Mesothelial cell of epicardium (in vitro differentiated cells): ENCODE measurements around the gene FNDC7. TPM values are rescaled to one million over a fixed set of nuclear protein-coding genes. Genes with fewer than 3 reads are reported as not detected.

ENCODE experiments used
- DNase-seq, 2 experiments: peaks; one replicate each; pipeline ENCODE4 v3.0.0; 2021; ENCODE audit warnings: low spot score in 2 of 2; ENCODE audit not compliant: unreplicated experiment in 2 of 2
- H3K27ac Mint-ChIP-seq: 2 replicates; pipeline ENCODE4 v1.8.0; 2021; ENCODE audit warnings: mixed read lengths
- H3K27me3 Mint-ChIP-seq: 2 replicates; pipeline ENCODE4 v1.8.0; 2021; ENCODE audit warnings: low read depth, mixed read lengths
- H3K36me3 Mint-ChIP-seq: 2 replicates; pipeline ENCODE4 v1.8.0; 2021; ENCODE audit warnings: mixed read lengths
- H3K4me1 Mint-ChIP-seq: 2 replicates; pipeline ENCODE4 v1.8.0; 2021; ENCODE audit warnings: mixed read lengths
- H3K4me3 Mint-ChIP-seq: 2 replicates; pipeline ENCODE4 v1.8.0; 2021; ENCODE audit warnings: mild to moderate bottlenecking, moderate library complexity, mixed read lengths
- H3K9me3 Mint-ChIP-seq: 2 replicates; pipeline ENCODE4 v1.8.0; 2021; ENCODE audit warnings: mixed read lengths
- total RNA-seq: library from RNA; stranded (reverse); gene quantifications from 3 replicates; pipeline ENCODE4 v1.2.1, GENCODE V29; 2021
- TF ChIP-seq, protein P1 (sequence below): fragments of 200-600 bp; sonication (generic); IDR thresholded peaks from one replicate; pipeline ENCODE4 v1.5.0; 2021; ENCODE audit warnings: antibody characterized with exemption; ENCODE audit not compliant: unreplicated experiment

FNDC7 gene
- total RNA-seq, 1 donor from 2014 or later, result 0.13 TPM

DNA sequence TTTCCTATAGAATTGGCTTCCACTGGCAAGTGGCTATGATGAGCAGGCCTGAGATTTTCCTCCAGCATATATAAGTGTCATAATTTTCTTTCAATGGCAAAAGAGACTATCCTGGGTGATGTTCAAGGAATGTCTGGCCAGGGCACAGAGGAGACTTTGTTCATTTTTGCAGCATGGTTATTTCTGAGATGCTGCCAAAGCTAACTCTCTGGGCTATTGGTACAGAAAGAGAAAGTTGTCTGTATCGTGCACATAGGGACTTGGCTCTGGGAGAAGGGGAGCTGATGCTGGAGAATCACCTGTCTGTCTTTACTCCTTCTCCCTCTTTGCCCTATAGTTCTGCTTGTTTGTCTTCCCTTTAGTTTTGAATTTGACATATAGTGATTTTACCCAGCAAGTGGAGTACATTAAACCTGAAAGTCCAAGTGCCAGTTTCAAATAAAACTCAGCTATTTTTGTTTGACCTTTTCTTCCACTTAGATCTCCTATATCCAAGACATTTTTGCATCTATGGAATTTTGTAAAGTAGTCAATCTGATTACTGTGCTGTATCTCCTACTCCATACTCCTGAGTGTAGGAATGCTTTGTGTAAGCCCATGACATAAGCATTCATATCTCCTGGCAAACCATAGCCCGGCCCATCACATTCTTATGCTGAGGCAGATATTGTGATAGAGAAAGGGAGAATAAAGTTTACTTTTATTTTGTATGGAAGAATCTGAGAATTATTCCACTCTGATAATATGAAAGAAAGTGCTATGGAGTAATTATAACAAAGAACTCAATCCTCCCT lies 3.9 kb downstream of the FNDC7 start:
- Mint-ChIP-seq H3K27ac (no peak overlapping the region), H3K4me3 (no peak overlapping the region), H3K27me3 (peaks cover 11% of the 10 kb centered on the region), H3K4me1 (no peaks in the 10 kb centered on the region), H3K36me3 (no peaks in the 10 kb centered on the region), H3K9me3 (no peaks in the 10 kb centered on the region)
- no peak for DNase-seq
- TF ChIP-seq, protein P1, sequence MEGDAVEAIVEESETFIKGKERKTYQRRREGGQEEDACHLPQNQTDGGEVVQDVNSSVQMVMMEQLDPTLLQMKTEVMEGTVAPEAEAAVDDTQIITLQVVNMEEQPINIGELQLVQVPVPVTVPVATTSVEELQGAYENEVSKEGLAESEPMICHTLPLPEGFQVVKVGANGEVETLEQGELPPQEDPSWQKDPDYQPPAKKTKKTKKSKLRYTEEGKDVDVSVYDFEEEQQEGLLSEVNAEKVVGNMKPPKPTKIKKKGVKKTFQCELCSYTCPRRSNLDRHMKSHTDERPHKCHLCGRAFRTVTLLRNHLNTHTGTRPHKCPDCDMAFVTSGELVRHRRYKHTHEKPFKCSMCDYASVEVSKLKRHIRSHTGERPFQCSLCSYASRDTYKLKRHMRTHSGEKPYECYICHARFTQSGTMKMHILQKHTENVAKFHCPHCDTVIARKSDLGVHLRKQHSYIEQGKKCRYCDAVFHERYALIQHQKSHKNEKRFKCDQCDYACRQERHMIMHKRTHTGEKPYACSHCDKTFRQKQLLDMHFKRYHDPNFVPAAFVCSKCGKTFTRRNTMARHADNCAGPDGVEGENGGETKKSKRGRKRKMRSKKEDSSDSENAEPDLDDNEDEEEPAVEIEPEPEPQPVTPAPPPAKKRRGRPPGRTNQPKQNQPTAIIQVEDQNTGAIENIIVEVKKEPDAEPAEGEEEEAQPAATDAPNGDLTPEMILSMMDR, result no peak

DNA sequence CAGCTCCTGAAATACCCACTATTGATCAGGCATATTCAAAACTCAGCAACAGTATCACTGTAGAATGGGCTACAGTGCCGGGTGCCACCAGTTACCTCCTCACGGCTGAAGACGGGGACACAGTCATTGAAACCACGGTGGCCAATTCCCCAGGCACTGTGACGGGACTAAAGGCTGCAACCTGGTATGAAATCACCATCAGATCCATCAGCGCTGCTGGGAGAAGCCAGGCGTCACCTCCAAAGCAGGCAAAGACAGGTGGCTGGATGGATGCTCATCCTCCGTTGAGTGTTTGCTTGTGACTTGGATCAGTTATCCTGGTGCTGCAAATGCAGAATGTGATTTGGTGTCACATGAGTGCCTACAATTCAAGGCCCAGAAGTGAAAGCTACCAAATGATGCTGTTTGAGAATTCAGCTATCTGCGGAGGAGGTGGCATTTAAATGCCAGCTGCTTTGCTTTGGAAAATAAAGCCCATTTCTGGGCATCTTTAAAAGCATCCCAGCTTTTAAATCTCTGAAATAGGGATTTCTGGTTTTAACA lies 5.1 kb downstream of the FNDC7 start:
- Mint-ChIP-seq H3K36me3 (no peaks in the 10 kb centered on the region), H3K27me3 (peaks cover 8% of the 10 kb centered on the region), H3K4me3 (no peak overlapping the region), H3K4me1 (peaks cover 3% of the 10 kb centered on the region), H3K27ac (no peak overlapping the region), H3K9me3 (no peaks in the 10 kb centered on the region)
- no peak for DNase-seq
- TF ChIP-seq, protein P1, result no peak

DNA sequence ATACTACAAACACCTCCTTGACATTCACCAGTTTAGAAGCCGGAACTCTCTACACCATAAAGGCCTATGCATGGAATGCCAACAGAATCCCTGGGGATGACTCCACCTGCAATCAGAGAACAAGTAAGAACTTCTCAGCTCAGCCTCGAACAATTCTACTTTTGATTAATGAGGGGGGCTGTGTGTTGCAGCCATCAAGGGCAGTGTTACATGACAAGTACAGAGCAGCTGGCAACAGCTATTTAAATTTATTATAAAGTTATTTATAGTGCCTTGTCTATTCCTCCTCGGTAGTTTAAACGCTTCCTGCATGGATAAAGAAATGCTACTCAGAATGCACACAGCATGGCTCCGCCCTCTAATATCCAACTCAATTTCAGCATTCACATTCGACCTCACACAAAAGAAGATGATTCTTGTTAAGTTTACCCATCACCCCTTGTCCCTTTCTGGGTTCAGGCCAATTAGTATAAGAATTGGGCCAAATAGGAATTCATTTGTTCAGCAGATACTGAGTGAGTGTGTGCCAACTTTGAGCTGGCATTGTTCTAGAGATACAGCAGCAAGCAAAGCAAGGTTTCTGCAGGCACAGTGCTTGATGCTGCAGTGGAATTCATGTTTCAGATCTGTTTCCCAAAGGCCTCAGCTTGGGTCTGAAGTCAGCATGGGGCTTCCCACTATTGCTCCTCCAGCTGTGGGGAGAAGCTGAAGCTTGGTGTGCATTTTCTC lies 6.4 kb downstream of the FNDC7 start:
- peaks cover 3% of the 10 kb centered on the region for H3K4me1 Mint-ChIP-seq
- H3K9me3 Mint-ChIP-seq, result no peaks in the 10 kb centered on the region
- TF ChIP-seq, protein P1, result no peak
- no peaks in the 10 kb centered on the region for H3K36me3 Mint-ChIP-seq
- H3K27me3 Mint-ChIP-seq, result peaks cover 2% of the 10 kb centered on the region
- no peak overlapping the region for H3K4me3 Mint-ChIP-seq
- no peak for DNase-seq
- H3K27ac Mint-ChIP-seq, result no peak overlapping the region

DNA sequence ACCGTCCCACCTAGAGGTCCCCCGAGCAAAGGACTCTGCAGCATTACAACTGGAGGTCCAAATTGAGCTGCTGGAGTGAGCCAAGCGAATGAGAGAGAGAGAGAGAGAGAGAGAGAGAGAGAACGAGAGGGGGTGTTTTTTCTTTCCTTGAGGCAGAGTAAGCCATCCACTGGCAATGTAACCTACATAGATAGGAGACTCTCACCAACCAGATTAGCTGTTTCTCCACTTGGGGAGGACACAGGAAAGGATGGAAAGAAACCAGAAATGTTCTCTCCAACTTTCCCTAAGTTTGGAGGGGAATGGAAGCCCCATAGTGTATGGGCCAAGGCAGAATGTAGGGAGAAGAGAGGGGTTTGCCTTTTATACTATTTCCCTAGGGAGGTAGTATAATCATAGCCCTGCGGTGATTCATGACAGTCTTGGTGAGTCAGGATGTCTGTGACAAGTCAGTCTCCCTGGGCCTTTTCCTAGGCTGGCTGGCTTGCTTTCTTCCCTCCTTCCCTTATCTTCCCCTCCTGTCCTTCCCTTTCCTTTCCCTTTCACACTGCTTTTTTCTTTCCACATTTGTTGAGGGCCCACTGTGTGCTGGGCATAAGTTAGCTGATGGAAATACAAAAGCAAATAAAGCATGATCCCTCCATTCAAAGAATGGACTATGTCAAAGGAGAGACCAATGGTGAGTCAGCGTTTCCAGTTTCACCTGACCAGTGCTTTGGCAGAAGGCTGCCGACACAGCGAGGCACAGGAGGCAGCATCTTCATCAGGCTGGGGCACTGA lies 7.1 kb downstream of the FNDC7 start:
- peaks cover 3% of the 10 kb centered on the region for H3K4me1 Mint-ChIP-seq
- no peak overlapping the region for H3K27ac Mint-ChIP-seq

DNA sequence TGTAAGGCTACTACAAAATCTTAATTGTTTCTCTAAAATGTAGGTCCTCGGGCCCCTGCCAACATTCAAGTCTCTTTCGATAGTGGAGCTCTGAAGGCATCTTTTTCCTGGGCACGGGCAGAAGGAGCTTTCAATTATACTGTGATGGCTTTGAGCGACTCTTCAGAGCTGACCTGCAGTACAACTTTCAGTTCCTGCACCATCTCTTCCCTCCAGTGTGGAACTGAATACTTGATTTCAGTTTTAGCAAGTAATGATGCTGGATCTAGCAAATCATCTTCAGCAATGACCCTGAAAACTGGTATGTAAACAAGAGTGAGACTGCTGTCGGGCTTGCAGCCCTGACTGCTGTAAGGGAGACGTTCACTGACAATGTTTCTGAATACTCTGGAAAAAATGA lies 9.6 kb downstream of the FNDC7 start:
- Mint-ChIP-seq H3K4me3 (no peak overlapping the region), H3K4me1 (peaks cover 3% of the 10 kb centered on the region), H3K9me3 (no peaks in the 10 kb centered on the region), H3K36me3 (no peaks in the 10 kb centered on the region), H3K27ac (no peak overlapping the region), H3K27me3 (peaks cover 6% of the 10 kb centered on the region)
- no peak for DNase-seq
- TF ChIP-seq, protein P1, result no peak

More for the DNA sequence above, 7.1 kb downstream of the FNDC7 start:
- Mint-ChIP-seq H3K36me3 (no peaks in the 10 kb centered on the region), H3K4me3 (no peak overlapping the region), H3K27me3 (peaks cover 2% of the 10 kb centered on the region), H3K9me3 (no peaks in the 10 kb centered on the region)
- DNase-seq, result no peak
- TF ChIP-seq, protein P1, result no peak
